DMS79 treated with DMSO at 0.1 percent for 48 hours (cell line): ENCODE results near the gene DZIP3.

ENCODE experiments used
- DNase-seq: peaks from one replicate; lab custom pipeline; 2025; lab: John Stamatoyannopoulos, UW

Gene DZIP3

GRCh38 chr3:108589081-108589997 lies at the start of gene DZIP3, which contains the start of gene CIP2A:
TSS of gene DZIP3 (plus strand) at chr3:108589722. CDS start at chr3:108605407, 15,685 bp downstream.
TSS of gene CIP2A (minus strand) at chr3:108589438. CDS start at chr3:108589375, 63 bp downstream.
- DNase-seq = peak; percentile 91

GRCh38 chr3:108546247-108546646 lies 43.3 kb upstream of the DZIP3 start:
- DNase-seq = no peak

GRCh38 chr3:108546692-108547091 lies 42.8 kb upstream of the DZIP3 start:
- DNase-seq = no peak

- no peak for DNase-seq
Measured at GRCh38 chr3:108548304-108548703, 41.2 kb upstream of the DZIP3 start.

GRCh38 chr3:108548886-108549285 lies 40.6 kb upstream of the DZIP3 start:
- DNase-seq = no peak

- peak; percentile 22 for DNase-seq
Measured at GRCh38 chr3:108552267-108553159, 37.0 kb upstream of the DZIP3 start.

- no peak for DNase-seq
Measured at GRCh38 chr3:108554229-108554628, 35.3 kb upstream of the DZIP3 start.

- DNase-seq = no peak
Measured at GRCh38 chr3:108554913-108555571, 34.5 kb upstream of the DZIP3 start.

GRCh38 chr3:108555966-108556581 lies 33.4 kb upstream of the DZIP3 start:
- no peak for DNase-seq

- DNase-seq = no peak
Measured at GRCh38 chr3:108562565-108562964, 27.0 kb upstream of the DZIP3 start.

GRCh38 chr3:108564564-108564963 lies 25.0 kb upstream of the DZIP3 start:
- no peak for DNase-seq

- DNase-seq = no peak
Measured at GRCh38 chr3:108565506-108565905, 24.0 kb upstream of the DZIP3 start.

GRCh38 chr3:108566599-108566998 lies 22.9 kb upstream of the DZIP3 start:
- DNase-seq = no peak

- no peak for DNase-seq
Measured at GRCh38 chr3:108569336-108569735, 20.2 kb upstream of the DZIP3 start.

- no peak for DNase-seq
Measured at GRCh38 chr3:108578064-108578463, 11.5 kb upstream of the DZIP3 start.

GRCh38 chr3:108588601-108589000 lies 921 bp upstream of the DZIP3 start:
- DNase-seq = no peak

- DNase-seq = no peak
Measured at GRCh38 chr3:108589998-108590323, 439 bp downstream of the DZIP3 start.

GRCh38 chr3:108590460-108590859 lies 938 bp downstream of the DZIP3 start:
- DNase-seq = peak; percentile 43

GRCh38 chr3:108595321-108595720 lies 5.8 kb downstream of the DZIP3 start:
- no peak for DNase-seq

- no peak for DNase-seq
Measured at GRCh38 chr3:108598375-108598774, 8.9 kb downstream of the DZIP3 start.

GRCh38 chr3:108599677-108600409 lies 10.3 kb downstream of the DZIP3 start:
- DNase-seq = no peak
